ENCODE measurements around the gene AFF3.

The AFF3 gene

DNA sequence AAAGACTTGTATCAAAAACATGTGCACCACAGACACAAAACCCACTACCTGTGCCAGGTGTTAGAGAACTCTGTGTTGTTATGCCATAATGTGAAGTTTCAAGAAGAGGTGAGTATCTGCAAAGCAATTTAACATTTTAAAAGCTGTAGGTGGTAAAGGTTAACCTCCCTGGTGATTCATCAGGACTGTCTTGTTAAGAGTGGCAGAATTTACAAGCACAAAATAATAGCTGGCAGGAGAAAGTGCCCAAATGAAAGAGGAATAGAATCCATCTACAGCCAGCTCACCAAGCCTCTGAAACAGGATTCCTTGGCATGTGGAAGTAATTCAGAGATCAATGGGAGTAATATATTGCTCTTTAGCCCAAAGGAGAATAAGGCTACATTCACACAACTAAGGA is 230.7 kb downstream of the AFF3 start:
- no peaks in the 10 kb centered on the region for H3K36me3 ChIP-seq (ENCODE audit: low read depth)
- H3K27ac ChIP-seq (ENCODE audit: poor library complexity, severe bottlenecking) = no peak overlapping the region
- H3K27me3 ChIP-seq (ENCODE audit: insufficient read depth, poor library complexity, severe bottlenecking) = no peaks in the 10 kb centered on the region
- H3K9me3 ChIP-seq (ENCODE audit: severe bottlenecking) = no peaks in the 10 kb centered on the region
- H3K4me1 ChIP-seq (ENCODE audit: insufficient read depth, poor library complexity, severe bottlenecking) = peaks cover 16% of the 10 kb centered on the region
- DNase-seq (ENCODE audit: low spot score) = no peak
- H3K4me3 ChIP-seq (ENCODE audit: severe bottlenecking) = no peak overlapping the region
- ATAC-seq (ENCODE audit: low read depth) = peak; percentile 48
- TF ChIP-seq, protein P1, sequence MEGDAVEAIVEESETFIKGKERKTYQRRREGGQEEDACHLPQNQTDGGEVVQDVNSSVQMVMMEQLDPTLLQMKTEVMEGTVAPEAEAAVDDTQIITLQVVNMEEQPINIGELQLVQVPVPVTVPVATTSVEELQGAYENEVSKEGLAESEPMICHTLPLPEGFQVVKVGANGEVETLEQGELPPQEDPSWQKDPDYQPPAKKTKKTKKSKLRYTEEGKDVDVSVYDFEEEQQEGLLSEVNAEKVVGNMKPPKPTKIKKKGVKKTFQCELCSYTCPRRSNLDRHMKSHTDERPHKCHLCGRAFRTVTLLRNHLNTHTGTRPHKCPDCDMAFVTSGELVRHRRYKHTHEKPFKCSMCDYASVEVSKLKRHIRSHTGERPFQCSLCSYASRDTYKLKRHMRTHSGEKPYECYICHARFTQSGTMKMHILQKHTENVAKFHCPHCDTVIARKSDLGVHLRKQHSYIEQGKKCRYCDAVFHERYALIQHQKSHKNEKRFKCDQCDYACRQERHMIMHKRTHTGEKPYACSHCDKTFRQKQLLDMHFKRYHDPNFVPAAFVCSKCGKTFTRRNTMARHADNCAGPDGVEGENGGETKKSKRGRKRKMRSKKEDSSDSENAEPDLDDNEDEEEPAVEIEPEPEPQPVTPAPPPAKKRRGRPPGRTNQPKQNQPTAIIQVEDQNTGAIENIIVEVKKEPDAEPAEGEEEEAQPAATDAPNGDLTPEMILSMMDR (IDR thresholded peaks at IDR 0.05; ENCODE audit: poor library complexity, severe bottlenecking) = no peak

- H3K27ac ChIP-seq (ENCODE audit: poor library complexity, severe bottlenecking) = no peak overlapping the region
- no peaks in the 10 kb centered on the region for H3K27me3 ChIP-seq (ENCODE audit: insufficient read depth, poor library complexity, severe bottlenecking)
- DNase-seq (ENCODE audit: low spot score) = no peak
- H3K4me3 ChIP-seq (ENCODE audit: severe bottlenecking) = no peak overlapping the region
- TF ChIP-seq, protein P1 (IDR thresholded peaks at IDR 0.05; ENCODE audit: poor library complexity, severe bottlenecking) = no peak
- H3K9me3 ChIP-seq (ENCODE audit: severe bottlenecking) = no peaks in the 10 kb centered on the region
- no peaks in the 10 kb centered on the region for H3K36me3 ChIP-seq (ENCODE audit: low read depth)
- ATAC-seq (ENCODE audit: low read depth) = peak; percentile 68; the same call in 1 of the 3 replicates
- H3K4me1 ChIP-seq (ENCODE audit: insufficient read depth, poor library complexity, severe bottlenecking) = peaks cover 16% of the 10 kb centered on the region
Observed at GRCh38 chr2:99910902-99911301, 231.5 kb downstream of the AFF3 start.

GRCh38 chr2:99905636-99906035 is 236.8 kb downstream of the AFF3 start:
- no peak for DNase-seq (ENCODE audit: low spot score)
- Histone ChIP-seq H3K36me3 (ENCODE audit: low read depth) (no peaks in the 10 kb centered on the region), H3K9me3 (ENCODE audit: severe bottlenecking) (no peaks in the 10 kb centered on the region), H3K27ac (ENCODE audit: poor library complexity, severe bottlenecking) (no peak overlapping the region), H3K4me3 (ENCODE audit: severe bottlenecking) (no peak overlapping the region), H3K4me1 (ENCODE audit: insufficient read depth, poor library complexity, severe bottlenecking) (peaks cover 2% of the 10 kb centered on the region), H3K27me3 (ENCODE audit: insufficient read depth, poor library complexity, severe bottlenecking) (no peaks in the 10 kb centered on the region)
- no peak for ATAC-seq (ENCODE audit: low read depth)
- TF ChIP-seq, protein P1 (IDR thresholded peaks at IDR 0.05; ENCODE audit: poor library complexity, severe bottlenecking) = no peak

DNA sequence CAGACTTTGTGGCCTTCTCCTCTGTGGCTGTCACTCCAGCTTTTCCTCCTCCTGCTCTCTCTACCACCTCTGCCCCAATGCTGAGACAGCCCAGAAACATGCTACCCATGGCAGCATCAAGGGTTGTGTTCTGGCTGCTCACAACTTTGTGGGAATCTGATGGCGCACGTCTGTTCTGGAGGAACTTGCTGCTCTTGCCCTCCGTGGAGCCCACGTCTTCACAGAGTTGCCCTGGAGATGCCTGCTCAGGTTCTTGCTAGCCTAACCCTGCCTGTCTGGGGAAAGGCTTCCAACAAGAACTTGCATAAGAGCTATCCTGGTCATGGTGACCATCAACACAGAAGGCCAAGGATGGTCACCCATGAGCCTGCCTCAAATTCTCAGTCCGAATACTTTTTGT is 237.4 kb downstream of the AFF3 start:
- H3K36me3 ChIP-seq (ENCODE audit: low read depth) = no peaks in the 10 kb centered on the region
- H3K9me3 ChIP-seq (ENCODE audit: severe bottlenecking) = no peaks in the 10 kb centered on the region
- H3K4me1 ChIP-seq (ENCODE audit: insufficient read depth, poor library complexity, severe bottlenecking) = no peaks in the 10 kb centered on the region
- TF ChIP-seq, protein P1 (IDR thresholded peaks at IDR 0.05; ENCODE audit: poor library complexity, severe bottlenecking) = no peak
- no peak overlapping the region for H3K27ac ChIP-seq (ENCODE audit: poor library complexity, severe bottlenecking)
- H3K27me3 ChIP-seq (ENCODE audit: insufficient read depth, poor library complexity, severe bottlenecking) = no peaks in the 10 kb centered on the region
- DNase-seq (ENCODE audit: low spot score) (no peak), ATAC-seq (ENCODE audit: low read depth) (no peak)
- H3K4me3 ChIP-seq (ENCODE audit: severe bottlenecking) = no peak overlapping the region

DNA sequence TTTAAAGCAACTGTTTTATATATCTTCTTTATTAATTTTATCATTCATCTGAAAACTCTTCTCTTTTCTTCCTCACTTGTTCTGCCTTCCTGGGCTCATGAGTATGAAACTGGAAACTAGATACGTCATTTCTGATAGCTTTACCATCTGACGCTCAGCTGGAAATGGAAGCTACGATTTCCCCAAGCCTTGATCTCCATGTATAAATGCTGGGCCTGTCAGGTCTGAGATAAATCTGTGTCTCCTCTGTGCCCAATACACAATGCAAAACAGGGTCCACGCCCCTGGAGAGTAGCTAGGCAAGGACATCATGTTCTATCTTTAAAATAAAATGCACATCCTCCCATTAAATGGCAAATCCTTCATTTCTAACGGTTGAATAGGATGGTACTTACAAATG is 238.4 kb downstream of the AFF3 start:
- Histone ChIP-seq H3K27me3 (ENCODE audit: insufficient read depth, poor library complexity, severe bottlenecking) (no peaks in the 10 kb centered on the region), H3K4me1 (ENCODE audit: insufficient read depth, poor library complexity, severe bottlenecking) (no peaks in the 10 kb centered on the region), H3K36me3 (ENCODE audit: low read depth) (no peaks in the 10 kb centered on the region), H3K9me3 (ENCODE audit: severe bottlenecking) (no peaks in the 10 kb centered on the region), H3K4me3 (ENCODE audit: severe bottlenecking) (no peak overlapping the region), H3K27ac (ENCODE audit: poor library complexity, severe bottlenecking) (no peak overlapping the region)
- DNase-seq (ENCODE audit: low spot score) (no peak), ATAC-seq (ENCODE audit: low read depth) (no peak)
- TF ChIP-seq, protein P1 (IDR thresholded peaks at IDR 0.05; ENCODE audit: poor library complexity, severe bottlenecking) = no peak

Data from RWPE2 (cell line).